ENCODE measurements around the gene MUSK.
"Not testable (repeated sequence)": the region's sequence is repeated elsewhere in the genome, so short reads cannot be mapped to it uniquely, and the experiment has no call there.

Gene MUSK

GRCh38 chr9:110668570-110669167 lies at the start of gene MUSK:
Gene MUSK (plus strand): TSS chr9:110668791. CDS start chr9:110668905, 114 bp downstream.
- DNase-seq: no peak

GRCh38 chr9:110619831-110620230 lies 48.8 kb upstream of the MUSK start:
- no peak for DNase-seq

GRCh38 chr9:110620726-110621125 lies 47.9 kb upstream of the MUSK start:
- DNase-seq: no peak

DNA sequence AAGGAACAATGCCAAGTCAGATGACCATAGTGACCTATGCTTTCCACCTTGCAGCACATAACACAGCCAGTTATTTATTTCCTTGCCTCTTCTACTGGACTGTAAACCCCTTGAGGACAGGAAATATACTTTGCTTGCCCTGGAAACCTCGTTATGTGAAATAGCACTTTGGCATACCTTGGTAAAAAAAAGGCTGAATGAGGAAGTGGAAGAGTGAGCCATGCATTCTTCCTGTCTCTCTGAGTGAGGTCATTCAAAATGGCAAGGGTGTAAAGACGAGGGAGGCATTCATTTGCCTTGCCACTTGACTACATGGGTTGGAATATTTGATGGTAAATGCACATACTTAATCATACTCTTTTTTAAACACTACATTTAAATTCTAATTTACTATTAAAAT lies 46.2 kb upstream of the MUSK start:
- DNase-seq: no peak

DNA sequence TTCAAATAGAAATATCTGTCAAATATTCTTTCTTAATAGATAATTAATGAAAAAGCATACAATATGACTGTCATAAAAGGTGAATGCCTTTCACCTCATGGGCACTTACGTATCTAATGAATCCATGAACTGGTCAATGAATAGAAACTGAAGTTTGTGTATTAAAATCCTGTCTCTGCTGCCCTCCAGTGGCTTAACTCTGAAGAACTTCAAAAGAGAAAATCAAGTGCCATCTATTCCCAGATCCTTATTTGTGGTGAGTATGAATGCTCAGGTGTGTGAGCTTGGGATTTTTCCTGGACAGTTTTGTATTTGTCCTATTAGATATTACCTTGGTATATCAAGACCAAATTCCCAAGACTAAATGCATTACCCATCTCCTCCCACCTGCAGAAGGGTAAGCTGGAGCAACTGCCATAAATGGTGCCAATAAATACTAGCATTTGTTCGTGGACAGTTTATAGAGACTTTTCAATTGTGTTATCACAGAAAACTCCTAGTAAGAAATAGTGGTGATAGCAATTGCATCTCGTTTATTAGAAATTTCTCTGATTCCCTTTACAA lies 45.0 kb upstream of the MUSK start:
- DNase-seq: peak; percentile 15

- DNase-seq: no peak
Measured at GRCh38 chr9:110626101-110626829, 42.3 kb upstream of the MUSK start.

GRCh38 chr9:110635589-110635988 lies 33.0 kb upstream of the MUSK start:
- DNase-seq: no peak

DNA sequence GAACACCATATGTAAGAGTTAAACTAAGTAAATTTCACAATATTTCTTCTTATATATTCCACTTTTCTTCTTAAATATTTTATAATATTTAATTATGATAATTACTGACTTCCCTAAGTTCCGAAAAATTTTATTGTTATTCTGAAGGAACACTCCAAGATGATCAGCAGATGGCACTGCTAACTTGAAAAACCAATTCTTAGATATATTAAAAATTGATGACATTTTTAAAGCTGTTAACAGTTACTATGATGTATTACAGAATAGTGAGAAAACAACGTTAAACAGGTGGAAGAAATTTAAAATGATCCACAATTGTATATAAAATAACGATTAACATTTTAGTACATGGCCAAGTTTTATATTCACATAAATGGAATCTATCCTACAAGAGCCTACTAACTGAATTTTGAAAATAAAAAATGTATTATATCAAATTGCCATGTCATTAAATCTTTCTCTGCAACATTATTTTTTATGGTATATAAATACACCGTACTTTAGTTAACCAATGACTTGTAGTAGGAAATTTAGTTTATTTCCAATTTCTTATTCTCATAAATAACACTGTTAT lies 30.1 kb upstream of the MUSK start:
- no peak for DNase-seq

GRCh38 chr9:110640736-110641135 lies 27.9 kb upstream of the MUSK start:
- DNase-seq: no peak

- DNase-seq: no peak
Measured at GRCh38 chr9:110641293-110641692, 27.3 kb upstream of the MUSK start.

- DNase-seq: no peak
Measured at GRCh38 chr9:110648696-110649095, 19.9 kb upstream of the MUSK start.

- DNase-seq: no peak
Measured at GRCh38 chr9:110650261-110650660, 18.3 kb upstream of the MUSK start.

DNA sequence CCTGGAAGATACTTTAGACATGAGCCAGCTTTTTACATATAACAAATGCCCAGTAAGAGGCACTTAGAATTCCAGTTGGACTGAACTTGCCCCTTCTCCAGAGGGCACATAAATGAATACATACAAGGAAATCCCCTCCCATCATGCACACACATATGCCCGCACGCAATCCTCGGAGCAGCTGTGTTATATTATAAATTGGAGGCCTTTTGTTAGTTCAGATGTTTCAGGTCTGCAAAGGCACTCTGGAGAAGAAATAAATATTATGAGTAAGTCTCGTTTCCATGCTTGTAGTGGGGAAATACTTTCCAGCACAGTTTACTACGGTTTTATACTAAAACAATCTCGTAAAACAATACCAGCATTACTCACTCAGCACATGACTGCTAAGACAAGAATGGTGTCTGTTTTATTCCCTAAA lies 17.6 kb upstream of the MUSK start:
- DNase-seq: no peak

DNA sequence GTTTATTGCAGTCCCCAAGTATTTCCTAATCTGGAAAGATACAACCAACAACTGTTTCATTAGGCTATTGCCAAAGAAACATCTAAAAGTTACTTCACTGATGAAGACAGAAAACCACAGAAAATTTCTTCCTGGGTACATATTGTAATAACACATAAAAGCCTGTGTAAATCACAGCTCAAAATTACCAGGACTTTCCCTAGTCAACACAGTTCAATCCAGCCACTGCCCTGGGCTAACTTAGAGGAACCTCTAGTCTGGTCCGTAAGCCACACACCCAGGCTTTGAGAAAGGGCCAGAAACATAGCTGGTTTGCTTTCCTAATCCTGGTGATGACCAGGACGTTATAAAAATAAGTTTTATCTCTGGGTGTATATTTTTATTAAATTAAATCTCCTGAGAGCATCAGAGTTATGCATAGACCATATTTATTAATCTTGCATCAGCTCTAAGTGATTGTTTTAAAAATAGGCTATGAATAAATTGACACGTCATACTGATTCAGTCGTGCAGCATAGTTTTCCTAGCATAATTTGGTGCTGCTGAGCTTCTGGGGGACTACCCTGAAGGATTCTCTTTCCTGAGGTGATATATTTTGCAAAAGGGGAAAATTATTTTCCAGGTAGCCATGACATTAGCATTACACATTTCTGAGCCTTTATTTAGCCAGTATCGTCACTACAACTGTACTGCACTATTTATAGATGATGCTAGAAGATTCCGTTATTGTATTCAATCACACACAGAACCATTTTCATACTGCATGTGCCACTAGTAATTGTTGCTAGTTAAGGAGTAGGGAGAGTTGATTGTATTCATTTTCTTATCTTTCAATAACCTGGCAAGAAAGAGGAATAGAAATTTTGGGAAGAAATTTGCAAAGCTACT lies 12.6 kb upstream of the MUSK start:
- DNase-seq: no peak

GRCh38 chr9:110659891-110660541 lies 8.6 kb upstream of the MUSK start:
- no peak for DNase-seq

DNA sequence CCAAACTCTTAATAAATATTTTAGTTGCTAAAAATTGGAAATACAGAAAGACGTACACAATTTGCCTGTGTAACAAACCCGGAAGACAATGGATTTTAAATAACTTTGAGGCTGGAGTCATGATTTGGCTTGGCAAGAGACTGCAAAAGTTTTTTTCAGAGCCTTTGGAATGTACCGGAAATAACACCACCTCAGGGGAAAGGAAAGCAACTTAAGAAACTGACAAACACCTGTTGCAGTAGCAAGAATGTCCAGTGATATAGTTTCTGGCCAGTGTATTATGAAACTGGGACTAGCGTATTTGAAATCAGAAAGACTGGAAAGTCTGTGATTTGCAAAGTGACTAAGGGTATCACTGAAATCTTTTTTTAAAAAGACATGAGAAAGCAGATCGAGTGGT lies 842 bp downstream of the MUSK start:
- DNase-seq: no peak

DNA sequence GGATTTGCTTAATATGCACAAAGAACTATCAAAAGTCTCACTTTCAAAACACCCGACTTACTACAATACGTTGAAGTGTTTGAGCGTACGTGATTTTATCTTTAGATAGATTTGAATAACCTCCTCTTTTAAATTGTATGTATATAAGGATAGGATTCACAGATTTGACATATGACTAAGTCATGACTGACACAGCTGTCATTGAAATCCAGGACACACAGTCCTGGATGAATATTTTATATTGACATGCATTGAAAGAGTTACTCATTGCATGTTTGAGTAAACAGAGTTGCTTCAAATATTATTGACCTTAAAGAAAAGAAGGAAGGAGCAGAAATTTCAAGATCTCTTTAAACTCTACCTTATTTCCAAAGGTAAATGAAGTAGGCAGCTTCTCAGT lies 3.3 kb downstream of the MUSK start:
- no peak for DNase-seq

GRCh38 chr9:110672873-110673510 lies 4.4 kb downstream of the MUSK start:
- DNase-seq: no peak

DNA sequence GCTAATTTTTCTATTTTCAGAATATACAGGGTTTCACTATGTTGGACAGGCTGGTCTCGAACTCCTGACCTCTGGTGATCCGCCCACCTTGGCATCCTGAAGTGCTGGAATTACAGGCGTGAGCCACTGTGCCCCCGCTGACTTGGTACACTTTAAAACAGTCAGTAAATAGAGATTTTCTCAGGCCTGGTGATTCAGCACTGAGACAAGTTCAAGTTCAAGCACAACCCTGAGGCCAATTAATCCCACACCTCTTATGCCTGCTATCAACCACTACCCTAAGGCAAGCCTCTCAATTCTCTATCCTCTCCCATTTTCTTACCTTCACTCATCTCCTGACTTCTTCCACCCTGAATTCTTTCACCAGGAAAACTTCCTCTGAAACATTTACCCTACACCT lies 18.9 kb downstream of the MUSK start:
- no peak for DNase-seq

DNA sequence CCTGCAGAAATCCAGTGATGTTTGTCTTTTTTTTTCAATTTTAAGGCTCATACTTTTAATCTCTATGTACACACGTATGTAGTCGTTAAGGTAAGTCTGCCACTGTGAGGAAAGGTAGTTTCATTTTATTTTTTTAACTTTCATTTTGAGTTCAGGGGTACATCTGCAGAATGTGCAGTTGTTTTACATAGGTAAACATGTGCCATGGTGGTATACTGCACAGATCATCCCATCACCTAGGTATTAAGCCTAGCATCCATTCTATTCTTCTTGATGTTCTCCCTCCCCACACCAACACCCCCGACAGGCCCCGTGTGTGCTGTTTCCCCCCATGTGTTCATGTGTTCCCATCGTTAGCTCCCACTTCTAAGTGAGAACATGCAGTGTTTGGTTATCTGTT lies 19.7 kb downstream of the MUSK start:
- no peak for DNase-seq

DNA sequence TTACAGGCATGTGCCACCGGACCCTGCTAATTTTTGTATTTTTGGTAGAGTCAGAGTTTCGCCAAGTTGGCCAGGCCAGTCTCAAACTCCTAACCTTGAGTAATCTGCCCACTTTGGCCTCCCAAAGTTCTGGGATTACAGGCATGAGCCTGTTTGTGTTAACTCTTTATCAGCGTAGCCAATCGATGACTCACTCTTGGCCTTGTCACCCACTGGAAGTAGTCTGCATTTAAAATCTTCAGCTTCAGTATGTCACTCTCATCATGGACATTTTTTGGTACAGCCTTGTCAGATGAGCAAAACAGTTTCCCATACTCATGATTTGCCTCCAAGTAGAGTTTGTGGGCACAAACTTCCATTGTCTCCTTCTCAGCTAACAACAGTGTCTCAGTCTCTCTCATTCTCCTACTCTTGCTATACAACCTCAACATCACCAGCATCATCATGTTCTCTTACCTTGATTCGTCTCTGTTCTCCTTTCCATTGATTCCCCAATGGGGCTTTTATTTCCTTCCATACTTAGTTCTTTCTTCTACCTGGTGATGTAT lies 22.5 kb downstream of the MUSK start:
- DNase-seq: no peak

- not testable (repeated sequence) for DNase-seq
Measured at GRCh38 chr9:110695846-110696245, 27.3 kb downstream of the MUSK start.
